Esophagus squamous epithelium (tissue), 4 donors: ENCODE results near the gene TBC1D5.

Experiments used
- POLR2A ChIP-seq, 4 donors: fragments of 450-650 bp; IDR thresholded peaks; one replicate each; pipeline ENCODE4 v1.6.1; 2017; ENCODE audit warnings: antibody characterized with exemption in 4 of 4, mild to moderate bottlenecking in 4 of 4, moderate library complexity in 3 of 4
- TF ChIP-seq, protein P1 (sequence below), 6 experiments: fragments of 450-650 bp in 4 of 6; fragments of 200-600 bp in 2 of 6; sonication (generic) in 2 of 6; IDR thresholded peaks; one replicate each; pipeline ENCODE4 v1.5.1; 2016 to 2019; ENCODE audit warnings: antibody characterized with exemption in 6 of 6, mild to moderate bottlenecking in 4 of 6, moderate library complexity in 4 of 6

DNA sequence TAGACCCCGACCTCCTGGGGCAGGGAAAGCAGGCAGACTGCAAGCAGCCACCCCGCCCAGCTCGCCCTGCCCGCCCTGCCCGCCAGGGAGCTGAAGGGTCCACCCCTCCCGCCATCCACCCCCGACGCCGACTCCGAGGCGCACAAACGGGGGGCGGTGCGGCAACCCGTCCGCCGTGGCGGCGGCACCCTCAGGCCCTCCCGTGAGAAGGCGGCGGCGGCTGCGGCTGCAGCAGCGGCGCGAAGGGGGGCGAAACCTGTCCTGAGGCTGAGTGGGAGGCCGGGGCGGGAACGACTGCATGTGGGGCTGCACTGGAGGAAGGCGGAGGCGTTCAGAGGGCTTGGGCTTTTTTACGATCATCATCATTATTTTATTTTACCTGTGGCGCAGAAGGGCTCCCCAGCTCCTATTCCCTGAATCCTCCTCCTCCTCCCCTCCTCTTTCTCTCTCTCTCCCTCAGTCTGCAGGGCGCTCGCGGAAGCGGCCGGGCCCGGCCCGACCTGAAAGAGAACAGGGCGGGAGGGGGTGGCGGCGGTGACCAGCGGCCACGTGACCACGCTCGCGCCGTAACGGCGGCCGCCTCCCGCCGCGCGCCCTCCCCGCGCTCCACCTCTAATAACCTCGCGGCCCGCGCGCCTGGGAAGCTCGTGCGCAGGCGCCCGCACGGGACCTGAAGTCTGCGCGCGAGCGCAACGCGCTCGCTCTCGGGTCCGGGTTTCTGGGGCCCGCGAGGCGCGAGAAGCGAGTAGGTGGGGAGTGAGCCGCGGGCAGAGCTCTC is at the start of gene TBC1D5:
- TF ChIP-seq, protein P1, sequence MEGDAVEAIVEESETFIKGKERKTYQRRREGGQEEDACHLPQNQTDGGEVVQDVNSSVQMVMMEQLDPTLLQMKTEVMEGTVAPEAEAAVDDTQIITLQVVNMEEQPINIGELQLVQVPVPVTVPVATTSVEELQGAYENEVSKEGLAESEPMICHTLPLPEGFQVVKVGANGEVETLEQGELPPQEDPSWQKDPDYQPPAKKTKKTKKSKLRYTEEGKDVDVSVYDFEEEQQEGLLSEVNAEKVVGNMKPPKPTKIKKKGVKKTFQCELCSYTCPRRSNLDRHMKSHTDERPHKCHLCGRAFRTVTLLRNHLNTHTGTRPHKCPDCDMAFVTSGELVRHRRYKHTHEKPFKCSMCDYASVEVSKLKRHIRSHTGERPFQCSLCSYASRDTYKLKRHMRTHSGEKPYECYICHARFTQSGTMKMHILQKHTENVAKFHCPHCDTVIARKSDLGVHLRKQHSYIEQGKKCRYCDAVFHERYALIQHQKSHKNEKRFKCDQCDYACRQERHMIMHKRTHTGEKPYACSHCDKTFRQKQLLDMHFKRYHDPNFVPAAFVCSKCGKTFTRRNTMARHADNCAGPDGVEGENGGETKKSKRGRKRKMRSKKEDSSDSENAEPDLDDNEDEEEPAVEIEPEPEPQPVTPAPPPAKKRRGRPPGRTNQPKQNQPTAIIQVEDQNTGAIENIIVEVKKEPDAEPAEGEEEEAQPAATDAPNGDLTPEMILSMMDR (IDR thresholded peaks at IDR 0.05) = peak in 3 of 6 experiments; percentile 6 to 39 (median 23)
- peak in 3 of 4 donors; percentile 63 to 85 (median 71) for TF ChIP-seq POLR2A (IDR thresholded peaks at IDR 0.05)
